HepG2 (cell line): ENCODE results near the gene PAIP2. TPM values are rescaled to one million over a fixed set of nuclear protein-coding genes. Genes with fewer than 3 reads are reported as not detected.

ENCODE experiments used
- ATF7 ChIP-seq, 2 experiments: fragments of 450-650 bp in 1 of 2; sonication (generic) in 1 of 2; formaldehyde crosslinking in 1 of 2; IDR thresholded peaks; 2 replicates each; pipeline versions ENCODE4 v1.4.0 to v1.6.1; 2016 to 2020; ENCODE audit warnings: antibody characterized with exemption in 1 of 2, mild to moderate bottlenecking in 1 of 2, missing genetic modification reagents in 1 of 2
- BCL6 ChIP-seq: IDR thresholded peaks from 2 replicates; pipeline ENCODE4 v1.6.1; 2016; ENCODE audit warnings: missing genetic modification reagents, missing compliant biosample characterization
- CBFB ChIP-seq: sonication (generic); formaldehyde crosslinking; IDR thresholded peaks from 2 replicates; pipeline ENCODE4 v1.4.0; 2020; ENCODE audit warnings: missing genetic modification reagents
- HMGXB4 ChIP-seq, 2 experiments: sonication (generic) in 1 of 2; formaldehyde crosslinking in 1 of 2; IDR thresholded peaks; 2 replicates each; pipeline versions ENCODE4 v1.4.0 to v1.6.1; 2018 to 2020; ENCODE audit warnings: missing genetic modification reagents in 2 of 2, borderline replicate concordance in 1 of 2, low read depth in 1 of 2, mild to moderate bottlenecking in 1 of 2, missing biosample characterization in 1 of 2
- NFRKB ChIP-seq: fragments of 450-650 bp; IDR thresholded peaks from 2 replicates; pipeline ENCODE4 v1.6.1; 2017
- NR2C2 ChIP-seq: sonication (generic); formaldehyde crosslinking; IDR thresholded peaks from 2 replicates; pipeline ENCODE4 v1.4.0; 2020; ENCODE audit warnings: missing genetic modification reagents, mild to moderate bottlenecking, moderate library complexity, borderline replicate concordance
- POLR2AphosphoS2 ChIP-seq: IDR thresholded peaks from 2 replicates; pipeline ENCODE4 v1.6.1; 2011; ENCODE audit warnings: low read depth, low read length, improper control_type of control experiment
- PRPF4 ChIP-seq: fragments of 200-400 bp; formaldehyde crosslinking; IDR thresholded peaks from 2 replicates; pipeline ENCODE4 v1.6.1; 2016; ENCODE audit warnings: low read length, low read depth; ENCODE audit not compliant: poor library complexity, severe bottlenecking
- SMAD1 ChIP-seq: sonication (generic); formaldehyde crosslinking; IDR thresholded peaks from 2 replicates; pipeline ENCODE4 v1.4.0; 2020; ENCODE audit warnings: missing genetic modification reagents, low read depth, mild to moderate bottlenecking, borderline replicate concordance
- TOE1 ChIP-seq: sonication (generic); formaldehyde crosslinking; IDR thresholded peaks from 2 replicates; pipeline ENCODE4 v1.4.0; 2020; ENCODE audit warnings: mild to moderate bottlenecking, missing genetic modification reagents
- ZNF567 ChIP-seq: sonication (generic); formaldehyde crosslinking; IDR thresholded peaks from 2 replicates; pipeline ENCODE4 v1.8.1; 2023; ENCODE audit warnings: mild to moderate bottlenecking, missing genetic modification reagents, borderline replicate concordance
- ZNF572 ChIP-seq: sonication (generic); formaldehyde crosslinking; IDR thresholded peaks from 2 replicates; pipeline ENCODE4 v1.5.1; 2020; ENCODE audit warnings: mild to moderate bottlenecking, missing genetic modification reagents
- polyA plus RNA-seq, 8 experiments: library from polyadenylated mRNA; depleted of rRNA in 3 of 8; stranded (reverse) in 7 of 8; unstranded in 1 of 8; fragments of >200 nt; fragmentation: Illumina TruSeq in 4 of 8; extraction: Trizol in 4 of 8; gene quantifications; 2 replicates each; pipeline versions ENCODE4 v1.2.1 to v1.2.3, GENCODE V29; 2011 to 2016; ENCODE audit warnings: low read depth in 4 of 8, missing spikeins in 1 of 8, mixed read lengths in 1 of 8; ENCODE audit not compliant: insufficient read depth in 1 of 8
- total RNA-seq, 5 experiments: library from RNA; depleted of rRNA; stranded (reverse); fragments of >200 nt; fragmentation: Illumina TruSeq; extraction: Trizol; gene quantifications; 2 replicates each; pipeline ENCODE4 v1.2.3, GENCODE V29; 2016; ENCODE audit warnings: low read depth in 1 of 5
- TF ChIP-seq, protein P1 (sequence below): sonication (generic); formaldehyde crosslinking; IDR thresholded peaks from 2 replicates; pipeline ENCODE4 v1.9.0; 2022; ENCODE audit warnings: low read depth, missing genetic modification reagents
- TF ChIP-seq, protein P2 (sequence below), 2 experiments: fragments of 450-650 bp in 1 of 2; sonication (generic) in 1 of 2; formaldehyde crosslinking in 1 of 2; IDR thresholded peaks; 2 replicates each; pipeline versions ENCODE4 v1.6.1 to v1.8.0; 2016 to 2022; ENCODE audit warnings: antibody characterized with exemption in 1 of 2, mild to moderate bottlenecking in 1 of 2, missing genetic modification reagents in 1 of 2

PAIP2 gene
- total and polyA plus RNA-seq, 2 of the 13 experiments (the other 11 are each of a cell fraction or from before 2014, with no cell fraction given): 61.5 to 76.3 TPM

- TF ChIP-seq PRPF4 (no peak), POLR2AphosphoS2 (no peak), ATF7 (IDR thresholded peaks at IDR 0.05) (no peak), ATF7 (CRISPR knock-in tag; IDR thresholded peaks at IDR 0.05) (no peak), TOE1 (CRISPR knock-in tag) (no peak), BCL6 (CRISPR knock-in tag) (peak; percentile 58; the same call in 1 of the 2 replicates), CBFB (CRISPR knock-in tag) (no peak), NR2C2 (CRISPR knock-in tag) (0 out of 2 replicates have a peak, but pooled peaks have one; percentile 41), ZNF572 (CRISPR knock-in tag) (no peak), SMAD1 (no peak), HMGXB4 (CRISPR knock-in tag; IDR thresholded peaks at IDR 0.05; ENCODE audit: borderline replicate concordance in 1 of 2, low read depth in 1 of 2) (no peak; a peak in 1 of 4 replicates), ZNF567 (CRISPR knock-in tag) (no peak), NFRKB (no peak)
- TF ChIP-seq, protein P1, sequence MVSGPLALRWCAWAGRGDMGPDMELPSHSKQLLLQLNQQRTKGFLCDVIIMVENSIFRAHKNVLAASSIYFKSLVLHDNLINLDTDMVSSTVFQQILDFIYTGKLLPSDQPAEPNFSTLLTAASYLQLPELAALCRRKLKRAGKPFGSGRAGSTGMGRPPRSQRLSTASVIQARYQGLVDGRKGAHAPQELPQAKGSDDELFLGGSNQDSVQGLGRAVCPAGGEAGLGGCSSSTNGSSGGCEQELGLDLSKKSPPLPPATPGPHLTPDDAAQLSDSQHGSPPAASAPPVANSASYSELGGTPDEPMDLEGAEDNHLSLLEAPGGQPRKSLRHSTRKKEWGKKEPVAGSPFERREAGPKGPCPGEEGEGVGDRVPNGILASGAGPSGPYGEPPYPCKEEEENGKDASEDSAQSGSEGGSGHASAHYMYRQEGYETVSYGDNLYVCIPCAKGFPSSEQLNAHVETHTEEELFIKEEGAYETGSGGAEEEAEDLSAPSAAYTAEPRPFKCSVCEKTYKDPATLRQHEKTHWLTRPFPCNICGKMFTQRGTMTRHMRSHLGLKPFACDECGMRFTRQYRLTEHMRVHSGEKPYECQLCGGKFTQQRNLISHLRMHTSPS (CRISPR knock-in tag): peak; percentile 90; the same call in 1 of the 2 replicates
- TF ChIP-seq, protein P2, sequence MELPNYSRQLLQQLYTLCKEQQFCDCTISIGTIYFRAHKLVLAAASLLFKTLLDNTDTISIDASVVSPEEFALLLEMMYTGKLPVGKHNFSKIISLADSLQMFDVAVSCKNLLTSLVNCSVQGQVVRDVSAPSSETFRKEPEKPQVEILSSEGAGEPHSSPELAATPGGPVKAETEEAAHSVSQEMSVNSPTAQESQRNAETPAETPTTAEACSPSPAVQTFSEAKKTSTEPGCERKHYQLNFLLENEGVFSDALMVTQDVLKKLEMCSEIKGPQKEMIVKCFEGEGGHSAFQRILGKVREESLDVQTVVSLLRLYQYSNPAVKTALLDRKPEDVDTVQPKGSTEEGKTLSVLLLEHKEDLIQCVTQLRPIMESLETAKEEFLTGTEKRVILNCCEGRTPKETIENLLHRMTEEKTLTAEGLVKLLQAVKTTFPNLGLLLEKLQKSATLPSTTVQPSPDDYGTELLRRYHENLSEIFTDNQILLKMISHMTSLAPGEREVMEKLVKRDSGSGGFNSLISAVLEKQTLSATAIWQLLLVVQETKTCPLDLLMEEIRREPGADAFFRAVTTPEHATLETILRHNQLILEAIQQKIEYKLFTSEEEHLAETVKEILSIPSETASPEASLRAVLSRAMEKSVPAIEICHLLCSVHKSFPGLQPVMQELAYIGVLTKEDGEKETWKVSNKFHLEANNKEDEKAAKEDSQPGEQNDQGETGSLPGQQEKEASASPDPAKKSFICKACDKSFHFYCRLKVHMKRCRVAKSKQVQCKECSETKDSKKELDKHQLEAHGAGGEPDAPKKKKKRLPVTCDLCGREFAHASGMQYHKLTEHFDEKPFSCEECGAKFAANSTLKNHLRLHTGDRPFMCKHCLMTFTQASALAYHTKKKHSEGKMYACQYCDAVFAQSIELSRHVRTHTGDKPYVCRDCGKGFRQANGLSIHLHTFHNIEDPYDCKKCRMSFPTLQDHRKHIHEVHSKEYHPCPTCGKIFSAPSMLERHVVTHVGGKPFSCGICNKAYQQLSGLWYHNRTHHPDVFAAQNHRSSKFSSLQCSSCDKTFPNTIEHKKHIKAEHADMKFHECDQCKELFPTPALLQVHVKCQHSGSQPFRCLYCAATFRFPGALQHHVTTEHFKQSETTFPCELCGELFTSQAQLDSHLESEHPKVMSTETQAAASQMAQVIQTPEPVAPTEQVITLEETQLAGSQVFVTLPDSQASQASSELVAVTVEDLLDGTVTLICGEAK (IDR thresholded peaks at IDR 0.05): no peak
- TF ChIP-seq, protein P2 (CRISPR knock-in tag; IDR thresholded peaks at IDR 0.05): no peak
Observed at GRCh38 chr5:139388198-139388821, 46.7 kb downstream of the PAIP2 start (continued).
